HG02884 (cell line): ENCODE data around the gene C1QTNF12.

Experiments used
- ATAC-seq: cut with Tn5 transposase; IDR thresholded peaks from one replicate; pipeline ENCODE4 v1.9.1; 2021; ENCODE audit warnings: mild to moderate bottlenecking, moderate library complexity; ENCODE audit not compliant: unreplicated experiment

The C1QTNF12 gene

GRCh38 chr1:1241588-1242219 is 4.8 kb downstream of the C1QTNF12 start:
- ATAC-seq: no peak

GRCh38 chr1:1240822-1241587 is 5.5 kb downstream of the C1QTNF12 start:
- ATAC-seq: no peak

- ATAC-seq: no peak
Observed at GRCh38 chr1:1240348-1240732, 6.2 kb downstream of the C1QTNF12 start.

- ATAC-seq: no peak
Observed at GRCh38 chr1:1239614-1240347, 6.7 kb downstream of the C1QTNF12 start.

GRCh38 chr1:1239227-1239613 is 7.3 kb downstream of the C1QTNF12 start:
- ATAC-seq: no peak

- no peak for ATAC-seq
Observed at GRCh38 chr1:1238702-1239178, 7.8 kb downstream of the C1QTNF12 start.

GRCh38 chr1:1237874-1238701 is 8.4 kb downstream of the C1QTNF12 start:
- no peak for ATAC-seq

- no peak for ATAC-seq
Observed at GRCh38 chr1:1236945-1237873, 9.3 kb downstream of the C1QTNF12 start.

- ATAC-seq: no peak
Observed at GRCh38 chr1:1236176-1236763, 10.3 kb downstream of the C1QTNF12 start.

- no peak for ATAC-seq
Observed at GRCh38 chr1:1235016-1235744, 11.3 kb downstream of the C1QTNF12 start.

GRCh38 chr1:1234180-1234808 is 12.2 kb downstream of the C1QTNF12 start:
- ATAC-seq: no peak

GRCh38 chr1:1233567-1233892 is 13.0 kb downstream of the C1QTNF12 start:
- no peak for ATAC-seq

GRCh38 chr1:1232796-1233566 is 13.5 kb downstream of the C1QTNF12 start:
- no peak for ATAC-seq

GRCh38 chr1:1232208-1232795 is 14.2 kb downstream of the C1QTNF12 start, which contains the start of gene B3GALT6:
Gene B3GALT6 (plus strand): TSS chr1:1232237. CDS start chr1:1232279, 42 bp downstream.
- ATAC-seq: no peak

- ATAC-seq: peak; percentile 88
Observed at GRCh38 chr1:1231400-1232207, 14.9 kb downstream of the C1QTNF12 start, which contains the start of gene SDF4. Gene SDF4 (minus strand): TSS chr1:1232001. CDS start chr1:1228772, 3,229 bp downstream.
